HepG2 (cell line): ENCODE data around the gene CIBAR2. TPM values are rescaled to one million over a fixed set of nuclear protein-coding genes. Genes with fewer than 3 reads are reported as not detected.
A peak's percentile ranks its signal among the peaks of the same experiment; 100 is the strongest.

Source experiments
- AHR ChIP-seq: IDR thresholded peaks from 2 replicates; pipeline ENCODE4 v1.6.1; 2018; ENCODE audit warnings: missing genetic modification reagents, missing compliant biosample characterization
- ARNT2 ChIP-seq: sonication (generic); formaldehyde crosslinking; IDR thresholded peaks from 2 replicates; pipeline ENCODE4 v1.8.0; 2022; ENCODE audit warnings: mild to moderate bottlenecking, low read depth, missing genetic modification reagents, moderate library complexity
- ASH2L ChIP-seq: fragments of 300-600, 200-600 bp; sonication (generic); IDR thresholded peaks from 2 replicates; pipeline ENCODE4 v1.7.0; 2017; ENCODE audit warnings: low read depth, mild to moderate bottlenecking, moderate library complexity, mixed read lengths, low read length; ENCODE audit not compliant: insufficient read length
- CBX1 ChIP-seq: IDR thresholded peaks from one replicate; pipeline ENCODE4 v1.6.1; 2016; ENCODE audit warnings: antibody characterized with exemption, low read depth
- FOXJ3 ChIP-seq: sonication (generic); formaldehyde crosslinking; IDR thresholded peaks from 2 replicates; pipeline ENCODE4 v1.4.0; 2020; ENCODE audit warnings: missing genetic modification reagents, mild to moderate bottlenecking, borderline replicate concordance
- FOXP1 ChIP-seq, 2 experiments: fragments of 450-650 bp in 1 of 2; IDR thresholded peaks; 2 replicates each; pipeline ENCODE4 v1.6.1; 2017 to 2018; ENCODE audit warnings: antibody characterized with exemption in 1 of 2
- IRF2 ChIP-seq: IDR thresholded peaks from 2 replicates; pipeline ENCODE4 v1.6.1; 2018; ENCODE audit warnings: missing genetic modification reagents, missing compliant biosample characterization
- KAT8 ChIP-seq: IDR thresholded peaks from 2 replicates; pipeline ENCODE4 v1.6.1; 2016; ENCODE audit warnings: missing genetic modification reagents, missing compliant biosample characterization
- MAFG ChIP-seq: sonication (generic); formaldehyde crosslinking; IDR thresholded peaks from 2 replicates; pipeline ENCODE4 v1.5.1; 2020; ENCODE audit warnings: mild to moderate bottlenecking, missing genetic modification reagents
- MED13 ChIP-seq: sonication (generic); formaldehyde crosslinking; IDR thresholded peaks from 2 replicates; pipeline ENCODE4 v1.5.0; 2020; ENCODE audit warnings: missing genetic modification reagents
- NCOA5 ChIP-seq: sonication (generic); formaldehyde crosslinking; IDR thresholded peaks from 2 replicates; pipeline ENCODE4 v1.4.0; 2020; ENCODE audit warnings: missing genetic modification reagents
- NFE2 ChIP-seq: sonication (generic); formaldehyde crosslinking; IDR thresholded peaks from 2 replicates; pipeline ENCODE4 v1.4.0; 2020; ENCODE audit warnings: missing genetic modification reagents
- NFRKB ChIP-seq: fragments of 450-650 bp; IDR thresholded peaks from 2 replicates; pipeline ENCODE4 v1.6.1; 2017
- RELA ChIP-seq: sonication (generic); formaldehyde crosslinking; IDR thresholded peaks from 2 replicates; pipeline ENCODE4 v1.4.0; 2020; ENCODE audit warnings: missing genetic modification reagents
- SNAI1 ChIP-seq: sonication (generic); formaldehyde crosslinking; IDR thresholded peaks from 2 replicates; pipeline ENCODE4 v1.5.0; 2020; ENCODE audit warnings: mild to moderate bottlenecking, missing genetic modification reagents, borderline replicate concordance
- SRSF1 ChIP-seq: fragments of 200-400 bp; formaldehyde crosslinking; optimal IDR thresholded peaks from 2 replicates; pipeline ENCODE3; 2017; ENCODE audit warnings: mild to moderate bottlenecking, low read depth, low read length, moderate library complexity
- STAT5B ChIP-seq: sonication (generic); formaldehyde crosslinking; IDR thresholded peaks from 2 replicates; pipeline ENCODE4 v1.4.0; 2020; ENCODE audit warnings: missing genetic modification reagents
- XRCC5 ChIP-seq: fragments of 200-400 bp; formaldehyde crosslinking; optimal IDR thresholded peaks from 2 replicates; pipeline ENCODE3; 2017; ENCODE audit warnings: mild to moderate bottlenecking, low read length
- YY1 ChIP-seq: IDR thresholded peaks from 2 replicates; pipeline ENCODE4 v1.6.1; 2011; ENCODE audit warnings: low read length, low read depth, moderate library complexity, mild to moderate bottlenecking; ENCODE audit not compliant: insufficient read depth, insufficient replicate concordance
- ZNF343 ChIP-seq: sonication (generic); formaldehyde crosslinking; IDR thresholded peaks from 2 replicates; pipeline ENCODE4 v1.4.0; 2020; ENCODE audit warnings: mild to moderate bottlenecking, missing genetic modification reagents
- ZNF543 ChIP-seq: sonication (generic); formaldehyde crosslinking; IDR thresholded peaks from 2 replicates; pipeline ENCODE4 v1.4.0; 2020; ENCODE audit warnings: mild to moderate bottlenecking, missing genetic modification reagents
- ZNF644 ChIP-seq: IDR thresholded peaks from 2 replicates; pipeline ENCODE4 v1.6.1; 2016; ENCODE audit warnings: low read depth
- ZNF672 ChIP-seq: sonication (generic); formaldehyde crosslinking; IDR thresholded peaks from 2 replicates; pipeline ENCODE4 v1.8.1; 2022; ENCODE audit warnings: missing genetic modification reagents
- ZNF780A ChIP-seq: sonication (generic); formaldehyde crosslinking; IDR thresholded peaks from 2 replicates; pipeline ENCODE4 v1.8.0; 2022; ENCODE audit warnings: mild to moderate bottlenecking, missing genetic modification reagents, moderate library complexity
- polyA plus RNA-seq, 8 experiments: library from polyadenylated mRNA; depleted of rRNA in 3 of 8; stranded (reverse) in 7 of 8; unstranded in 1 of 8; fragments of >200 nt; fragmentation: Illumina TruSeq in 4 of 8; extraction: Trizol in 4 of 8; gene quantifications; 2 replicates each; pipeline versions ENCODE4 v1.2.1 to v1.2.3, GENCODE V29; 2011 to 2016; ENCODE audit warnings: low read depth in 4 of 8, missing spikeins in 1 of 8, mixed read lengths in 1 of 8; ENCODE audit not compliant: insufficient read depth in 1 of 8
- total RNA-seq, 5 experiments: library from RNA; depleted of rRNA; stranded (reverse); fragments of >200 nt; fragmentation: Illumina TruSeq; extraction: Trizol; gene quantifications; 2 replicates each; pipeline ENCODE4 v1.2.3, GENCODE V29; 2016; ENCODE audit warnings: low read depth in 1 of 5
- TF ChIP-seq, protein P1 (sequence below): sonication (generic); formaldehyde crosslinking; IDR thresholded peaks from 2 replicates; pipeline ENCODE4 v1.8.1; 2022; ENCODE audit warnings: low read depth, mild to moderate bottlenecking, missing genetic modification reagents
- TF ChIP-seq, protein P2 (sequence below): sonication (generic); formaldehyde crosslinking; IDR thresholded peaks from 2 replicates; pipeline ENCODE4 v1.5.1; 2020; ENCODE audit warnings: missing genetic modification reagents, mild to moderate bottlenecking, borderline replicate concordance
- TF ChIP-seq, protein P3 (sequence below): sonication (generic); formaldehyde crosslinking; IDR thresholded peaks from 2 replicates; pipeline ENCODE4 v1.5.0; 2020; ENCODE audit warnings: missing genetic modification reagents

The CIBAR2 gene
- total and polyA plus RNA-seq, 2 of the 13 experiments (the other 11 are each of a cell fraction or from before 2014, with no cell fraction given), result not detected

DNA sequence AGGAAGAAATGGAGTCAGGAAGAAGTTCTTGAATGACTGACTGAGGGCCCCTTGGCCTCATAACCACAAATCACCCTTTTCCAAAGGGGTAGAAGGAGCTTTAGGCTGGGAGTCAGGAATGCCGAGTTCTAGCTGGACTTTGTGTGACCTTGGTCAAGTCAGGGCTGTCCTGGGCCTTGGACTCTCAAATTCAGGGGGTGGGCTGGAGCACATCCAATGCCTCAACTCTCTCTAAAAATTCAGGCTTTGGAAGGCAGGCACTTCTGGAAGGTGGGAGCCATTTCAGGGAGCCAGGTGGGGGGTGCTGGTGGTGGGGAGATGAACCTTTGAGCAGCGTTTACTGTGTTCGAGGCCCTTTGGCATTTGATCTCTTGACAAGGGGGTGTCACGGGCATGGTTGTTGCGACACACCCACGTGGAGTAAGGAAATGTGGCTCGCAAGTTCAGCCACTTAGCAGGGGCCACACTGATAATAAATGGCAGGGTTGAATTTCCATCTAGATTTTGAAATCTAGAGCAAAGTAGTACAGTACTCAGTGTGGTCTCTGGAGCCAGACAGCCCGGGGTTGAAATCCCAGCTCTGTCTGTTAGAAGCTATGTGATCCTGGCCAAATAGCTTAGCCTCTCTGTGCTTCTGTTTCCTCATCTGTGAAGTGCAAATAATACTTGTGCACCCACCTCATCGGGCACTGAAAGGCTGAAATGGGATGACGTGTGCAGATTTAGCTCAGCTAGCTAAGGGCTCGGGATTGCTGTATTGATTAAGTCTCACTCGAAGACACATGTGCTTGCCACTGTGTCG, 47.1 kb upstream of the CIBAR2 start (continued):
- TF ChIP-seq AHR (peak; percentile 62), KAT8 (CRISPR knock-in tag) (no peak; the same call in 1 of the 2 replicates), YY1 (no peak), CBX1 (no peak), IRF2 (CRISPR knock-in tag) (0 out of 2 replicates have a peak, but pooled peaks have one; percentile 4), FOXJ3 (CRISPR knock-in tag) (peak; percentile 67), NFRKB (no peak), MAFG (no peak), RELA (CRISPR knock-in tag) (no peak), NFE2 (CRISPR knock-in tag) (no peak), ARNT2 (CRISPR knock-in tag) (peak; percentile 13; the same call in 1 of the 2 replicates), STAT5B (CRISPR knock-in tag) (no peak), NCOA5 (no peak), ASH2L (peak; percentile 75), SNAI1 (CRISPR knock-in tag) (no peak), MED13 (CRISPR knock-in tag) (no peak), XRCC5 (peak; percentile 19), ZNF343 (CRISPR knock-in tag) (0 out of 2 replicates have a peak, but pooled peaks have one; percentile 7), ZNF543 (CRISPR knock-in tag) (0 out of 2 replicates have a peak, but pooled peaks have one; percentile 23), SRSF1 (no peak), ZNF672 (CRISPR knock-in tag) (no peak), FOXP1 (IDR thresholded peaks at IDR 0.05) (no peak), FOXP1 (CRISPR knock-in tag; IDR thresholded peaks at IDR 0.05) (peak; percentile 43; the same call in 1 of the 2 replicates), ZNF780A (peak; percentile 65; the same call in 1 of the 2 replicates), ZNF644 (CRISPR knock-in tag) (peak; percentile 35; the same call in 1 of the 2 replicates)
- TF ChIP-seq, protein P1, sequence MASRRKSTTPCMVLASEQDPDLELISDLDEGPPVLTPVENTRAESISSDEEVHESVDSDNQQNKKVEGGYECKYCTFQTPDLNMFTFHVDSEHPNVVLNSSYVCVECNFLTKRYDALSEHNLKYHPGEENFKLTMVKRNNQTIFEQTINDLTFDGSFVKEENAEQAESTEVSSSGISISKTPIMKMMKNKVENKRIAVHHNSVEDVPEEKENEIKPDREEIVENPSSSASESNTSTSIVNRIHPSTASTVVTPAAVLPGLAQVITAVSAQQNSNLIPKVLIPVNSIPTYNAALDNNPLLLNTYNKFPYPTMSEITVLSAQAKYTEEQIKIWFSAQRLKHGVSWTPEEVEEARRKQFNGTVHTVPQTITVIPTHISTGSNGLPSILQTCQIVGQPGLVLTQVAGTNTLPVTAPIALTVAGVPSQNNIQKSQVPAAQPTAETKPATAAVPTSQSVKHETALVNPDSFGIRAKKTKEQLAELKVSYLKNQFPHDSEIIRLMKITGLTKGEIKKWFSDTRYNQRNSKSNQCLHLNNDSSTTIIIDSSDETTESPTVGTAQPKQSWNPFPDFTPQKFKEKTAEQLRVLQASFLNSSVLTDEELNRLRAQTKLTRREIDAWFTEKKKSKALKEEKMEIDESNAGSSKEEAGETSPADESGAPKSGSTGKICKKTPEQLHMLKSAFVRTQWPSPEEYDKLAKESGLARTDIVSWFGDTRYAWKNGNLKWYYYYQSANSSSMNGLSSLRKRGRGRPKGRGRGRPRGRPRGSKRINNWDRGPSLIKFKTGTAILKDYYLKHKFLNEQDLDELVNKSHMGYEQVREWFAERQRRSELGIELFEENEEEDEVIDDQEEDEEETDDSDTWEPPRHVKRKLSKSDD (CRISPR knock-in tag), result peak; percentile 74
- TF ChIP-seq, protein P2, sequence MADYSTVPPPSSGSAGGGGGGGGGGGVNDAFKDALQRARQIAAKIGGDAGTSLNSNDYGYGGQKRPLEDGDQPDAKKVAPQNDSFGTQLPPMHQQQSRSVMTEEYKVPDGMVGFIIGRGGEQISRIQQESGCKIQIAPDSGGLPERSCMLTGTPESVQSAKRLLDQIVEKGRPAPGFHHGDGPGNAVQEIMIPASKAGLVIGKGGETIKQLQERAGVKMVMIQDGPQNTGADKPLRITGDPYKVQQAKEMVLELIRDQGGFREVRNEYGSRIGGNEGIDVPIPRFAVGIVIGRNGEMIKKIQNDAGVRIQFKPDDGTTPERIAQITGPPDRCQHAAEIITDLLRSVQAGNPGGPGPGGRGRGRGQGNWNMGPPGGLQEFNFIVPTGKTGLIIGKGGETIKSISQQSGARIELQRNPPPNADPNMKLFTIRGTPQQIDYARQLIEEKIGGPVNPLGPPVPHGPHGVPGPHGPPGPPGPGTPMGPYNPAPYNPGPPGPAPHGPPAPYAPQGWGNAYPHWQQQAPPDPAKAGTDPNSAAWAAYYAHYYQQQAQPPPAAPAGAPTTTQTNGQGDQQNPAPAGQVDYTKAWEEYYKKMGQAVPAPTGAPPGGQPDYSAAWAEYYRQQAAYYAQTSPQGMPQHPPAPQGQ (CRISPR knock-in tag), result no peak
- TF ChIP-seq, protein P3, sequence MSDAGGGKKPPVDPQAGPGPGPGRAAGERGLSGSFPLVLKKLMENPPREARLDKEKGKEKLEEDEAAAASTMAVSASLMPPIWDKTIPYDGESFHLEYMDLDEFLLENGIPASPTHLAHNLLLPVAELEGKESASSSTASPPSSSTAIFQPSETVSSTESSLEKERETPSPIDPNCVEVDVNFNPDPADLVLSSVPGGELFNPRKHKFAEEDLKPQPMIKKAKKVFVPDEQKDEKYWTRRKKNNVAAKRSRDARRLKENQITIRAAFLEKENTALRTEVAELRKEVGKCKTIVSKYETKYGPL (CRISPR knock-in tag), result 0 out of 2 replicates have a peak, but pooled peaks have one; percentile 67
